ES-I3 (cell line): ENCODE measurements around the gene NUMA1.

ENCODE experiments used
- H3K36me3 ChIP-seq: 2 replicates; pipeline ENCODE4 v1.6.1; 2013; ENCODE audit warnings: mild to moderate bottlenecking, low read length, control low read depth, moderate library complexity; ENCODE audit not compliant: insufficient read depth
- H3K4me1 ChIP-seq: 2 replicates; pipeline ENCODE4 v1.6.1; 2013; ENCODE audit warnings: mild to moderate bottlenecking, control low read depth, low read length; ENCODE audit not compliant: insufficient read depth
- H3K9ac ChIP-seq: 2 replicates; pipeline ENCODE4 v1.6.1; 2013; ENCODE audit warnings: low read depth, mild to moderate bottlenecking, low read length, moderate library complexity
- H3K9me3 ChIP-seq: 2 replicates; pipeline ENCODE4 v1.6.1; 2013; ENCODE audit warnings: mild to moderate bottlenecking, low read length, moderate library complexity; ENCODE audit not compliant: control insufficient read depth, insufficient read depth

Gene NUMA1

DNA sequence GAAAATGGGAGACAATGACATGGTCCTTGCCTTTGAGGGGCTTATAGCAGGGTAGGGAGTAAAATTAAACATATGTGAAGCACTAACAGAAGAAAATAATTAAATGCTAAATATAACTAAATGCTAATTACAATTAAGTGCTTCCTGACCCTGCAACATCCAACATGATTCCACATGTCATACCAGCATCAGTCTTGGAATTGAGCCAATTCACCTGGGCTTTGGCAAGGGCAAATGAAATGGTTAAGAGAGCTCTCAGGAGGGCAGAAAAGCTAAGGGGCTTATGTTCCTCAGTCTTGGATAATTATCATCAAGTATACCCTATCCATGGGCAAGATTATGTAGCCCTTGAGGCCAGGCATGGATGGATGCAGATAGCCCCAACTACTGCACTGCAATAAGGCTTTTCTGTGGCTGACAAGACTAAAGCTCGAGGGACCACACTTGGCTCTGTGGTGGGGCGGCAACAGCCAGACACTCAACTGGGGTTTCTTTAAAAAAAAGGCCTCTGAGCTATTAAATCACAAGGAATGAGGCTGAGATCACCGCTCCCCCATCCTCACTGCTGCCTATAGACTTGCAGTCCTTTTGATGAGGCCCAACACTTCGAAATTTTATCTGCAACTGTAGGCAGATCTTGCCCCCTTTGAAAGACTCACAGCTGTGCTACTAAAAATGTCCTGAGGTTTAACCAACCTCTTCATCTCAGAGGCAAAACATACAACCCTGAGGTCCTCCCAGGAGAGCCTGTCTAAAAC, 42.6 kb downstream of the NUMA1 start:
- Histone ChIP-seq H3K9ac (no peak overlapping the region), H3K9me3 (no peaks in the 10 kb centered on the region), H3K36me3 (no peaks in the 10 kb centered on the region), H3K4me1 (peaks cover 23% of the 10 kb centered on the region)

DNA sequence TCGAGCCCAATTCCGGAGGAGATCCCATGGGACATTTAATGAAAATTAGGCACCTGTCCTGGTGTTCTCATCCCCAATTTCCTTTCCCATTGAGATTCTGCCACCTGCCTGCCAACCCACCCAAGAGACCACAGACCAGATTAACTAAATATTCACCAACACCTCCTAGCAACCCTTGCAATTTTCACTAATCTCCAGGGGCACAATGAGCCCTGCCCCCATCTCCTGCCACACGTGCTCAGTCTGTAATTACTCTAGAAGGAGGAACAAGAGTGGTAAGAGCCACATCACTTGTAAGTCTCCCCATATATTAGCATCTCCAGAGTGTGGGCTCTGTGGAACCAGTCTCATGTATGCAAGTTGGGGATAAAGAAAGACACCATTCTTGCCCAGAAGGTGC, 43.7 kb downstream of the NUMA1 start:
- peaks cover 17% of the 10 kb centered on the region for H3K4me1 ChIP-seq
- no peak overlapping the region for H3K9ac ChIP-seq
- no peaks in the 10 kb centered on the region for H3K36me3 ChIP-seq

DNA sequence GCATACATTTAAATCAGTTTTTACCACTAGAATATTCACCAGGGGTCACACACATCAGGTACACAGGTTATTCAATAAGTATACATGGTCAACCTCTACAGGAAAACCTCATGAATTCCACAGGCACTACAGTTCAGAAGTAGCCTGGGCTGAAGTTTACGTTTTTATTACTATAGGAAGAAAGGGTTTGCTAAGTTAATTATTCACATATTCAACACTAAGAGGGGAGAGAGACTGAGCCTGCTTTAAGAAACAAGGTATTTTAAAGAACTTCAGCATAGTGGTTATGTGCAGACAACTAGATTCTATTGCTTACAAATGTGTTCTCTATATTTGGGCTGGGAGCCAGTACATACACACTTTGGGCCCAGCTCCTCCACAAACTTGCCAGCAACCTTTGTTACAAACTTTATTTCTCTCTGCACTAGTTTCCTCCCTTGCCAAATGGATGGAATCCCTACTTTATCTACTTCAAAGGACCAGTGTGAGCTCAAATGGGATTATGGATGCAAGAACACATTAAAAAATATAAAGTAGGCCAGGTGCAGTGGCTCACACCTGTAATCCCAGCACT, 49.8 kb downstream of the NUMA1 start:
- H3K9ac ChIP-seq = no peak overlapping the region

More for the DNA sequence above, 43.7 kb downstream of the NUMA1 start:
- H3K9me3 ChIP-seq = no peaks in the 10 kb centered on the region

DNA sequence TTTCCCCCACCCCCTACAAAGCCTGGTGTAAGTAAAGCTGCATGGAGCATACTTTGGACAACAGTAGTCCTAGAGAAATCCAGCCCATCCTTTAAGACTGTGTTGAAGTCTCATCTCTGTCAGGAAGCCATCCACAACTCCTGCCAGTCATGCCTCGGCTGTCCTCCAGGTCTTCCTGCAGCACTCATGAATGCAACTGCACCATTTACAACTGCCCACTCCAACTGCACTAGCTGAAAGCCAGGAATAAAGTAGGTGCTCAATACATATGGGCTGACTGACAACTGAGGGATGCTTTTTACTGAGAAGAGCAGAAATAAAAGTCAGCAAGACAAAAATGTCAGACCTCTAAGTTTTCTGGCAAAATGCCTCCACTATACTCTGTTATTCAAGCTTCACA, 54.3 kb downstream of the NUMA1 start:
- Histone ChIP-seq H3K9ac (no peak overlapping the region), H3K9me3 (no peaks in the 10 kb centered on the region), H3K36me3 (peaks cover 25% of the 10 kb centered on the region), H3K4me1 (peaks cover 5% of the 10 kb centered on the region)

More for the DNA sequence above, 49.8 kb downstream of the NUMA1 start:
- Histone ChIP-seq H3K9me3 (no peaks in the 10 kb centered on the region), H3K36me3 (peaks cover 3% of the 10 kb centered on the region; the same call in 1 of the 2 replicates), H3K4me1 (peaks cover 2% of the 10 kb centered on the region)

DNA sequence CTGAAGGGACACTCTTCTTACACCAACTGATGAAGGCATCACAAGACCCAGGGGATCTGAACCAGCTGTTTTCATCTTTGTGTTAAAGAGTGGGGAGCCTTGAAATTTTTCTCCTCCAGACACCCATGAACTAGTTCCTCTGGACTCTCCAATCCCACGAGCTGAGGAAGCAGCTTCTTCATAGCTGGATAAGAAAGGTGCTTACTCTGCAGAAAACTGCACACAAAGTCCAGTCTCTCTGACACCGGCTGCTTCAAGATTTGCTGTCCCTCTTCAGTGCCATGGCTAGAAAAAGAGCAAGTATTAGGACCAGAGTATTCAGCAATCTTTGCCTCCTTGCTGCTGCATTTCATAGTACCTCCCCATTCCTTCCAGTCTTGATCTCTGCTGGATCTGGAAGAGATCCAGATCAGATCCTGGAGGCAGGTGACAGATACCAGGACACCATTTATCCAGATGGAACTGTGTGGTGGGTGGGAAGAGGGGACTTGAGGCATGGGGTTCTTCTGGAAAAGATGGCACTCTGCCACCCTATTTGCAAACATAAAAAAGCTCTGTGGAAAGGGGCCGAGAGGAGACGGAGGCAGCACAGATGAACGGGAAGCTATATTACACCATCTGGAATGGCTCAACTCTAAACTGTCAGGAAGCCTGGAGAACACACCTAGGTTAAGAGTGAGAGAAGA, 56.1 kb downstream of the NUMA1 start:
- peaks cover 30% of the 10 kb centered on the region for H3K36me3 ChIP-seq
- peaks cover 5% of the 10 kb centered on the region for H3K4me1 ChIP-seq
- H3K9me3 ChIP-seq = no peaks in the 10 kb centered on the region
- no peak overlapping the region for H3K9ac ChIP-seq

DNA sequence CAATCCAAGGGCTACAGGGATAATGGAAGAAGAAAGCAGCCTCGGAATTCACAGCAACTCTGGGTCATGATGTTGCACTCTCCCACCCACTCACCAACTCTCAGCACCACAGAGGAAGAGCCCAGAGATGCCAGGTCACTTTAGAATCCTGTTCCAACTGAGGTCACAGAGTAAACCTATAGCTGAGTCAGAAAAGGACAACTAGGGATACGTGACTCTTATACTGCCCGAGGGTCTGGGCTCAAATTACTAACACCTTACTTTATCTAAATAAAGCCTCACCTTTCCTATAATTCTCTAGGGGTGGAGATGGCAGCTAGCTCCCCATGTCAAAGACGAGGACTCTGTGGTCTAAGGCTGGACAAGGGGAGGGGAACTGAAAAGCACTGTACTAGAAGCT, 57.0 kb downstream of the NUMA1 start:
- peaks cover 28% of the 10 kb centered on the region for H3K36me3 ChIP-seq
- H3K4me1 ChIP-seq = peaks cover 5% of the 10 kb centered on the region
- no peak overlapping the region for H3K9ac ChIP-seq
- no peaks in the 10 kb centered on the region for H3K9me3 ChIP-seq

DNA sequence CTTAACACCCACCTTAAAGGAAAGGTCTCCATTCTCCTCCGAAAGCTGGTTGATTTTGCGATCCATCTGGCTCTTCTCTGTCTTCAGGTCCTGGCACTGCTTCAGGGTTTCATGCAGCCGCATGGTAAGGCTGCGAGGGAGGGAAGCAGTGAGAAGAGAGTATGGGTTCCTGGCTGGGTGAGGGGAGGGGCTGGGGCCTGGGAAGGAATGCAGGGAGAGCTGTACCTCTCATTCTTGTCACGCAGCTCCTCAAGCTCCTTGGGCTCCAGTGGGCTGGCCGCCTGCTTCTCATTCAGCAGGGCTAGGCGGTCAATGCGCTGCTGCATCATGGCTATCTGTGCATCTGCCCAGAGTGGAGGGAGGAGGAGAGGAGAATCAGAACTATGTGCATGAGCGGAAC, 62.2 kb downstream of the NUMA1 start:
- H3K9me3 ChIP-seq = no peaks in the 10 kb centered on the region
- no peaks in the 10 kb centered on the region for H3K4me1 ChIP-seq
- H3K9ac ChIP-seq = no peak overlapping the region
- peaks cover 35% of the 10 kb centered on the region for H3K36me3 ChIP-seq

DNA sequence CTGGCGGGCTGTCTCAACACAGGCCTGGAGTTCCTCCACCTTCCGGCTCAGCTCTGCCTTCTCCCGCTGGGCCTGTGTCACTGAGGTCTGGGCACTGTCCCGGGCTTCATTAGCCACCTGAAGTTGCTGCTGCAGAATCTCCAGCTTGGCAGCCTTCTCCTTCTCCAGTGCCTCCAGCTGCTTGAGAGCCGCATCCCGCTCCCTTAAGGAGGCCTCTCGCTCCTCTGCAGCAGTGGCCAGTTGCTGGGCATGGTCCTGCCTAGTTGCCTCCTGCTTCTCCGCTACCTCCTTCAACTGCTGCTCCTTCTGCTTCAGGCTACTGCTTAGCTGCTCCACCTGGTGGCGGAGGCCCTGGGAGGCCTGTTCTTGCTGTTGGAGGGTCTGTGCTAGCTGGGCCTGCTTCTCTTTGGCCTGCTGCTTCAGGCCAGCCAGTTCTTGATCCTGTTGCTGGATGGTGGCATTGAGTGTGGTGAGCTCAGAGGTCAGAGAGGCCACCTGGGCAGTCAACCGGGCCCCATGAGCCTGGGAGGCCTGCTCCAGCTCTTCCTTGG, 64.8 kb downstream of the NUMA1 start:
- no peaks in the 10 kb centered on the region for H3K9me3 ChIP-seq
- peaks cover 23% of the 10 kb centered on the region for H3K36me3 ChIP-seq
- H3K9ac ChIP-seq = no peak overlapping the region
- H3K4me1 ChIP-seq = no peaks in the 10 kb centered on the region

DNA sequence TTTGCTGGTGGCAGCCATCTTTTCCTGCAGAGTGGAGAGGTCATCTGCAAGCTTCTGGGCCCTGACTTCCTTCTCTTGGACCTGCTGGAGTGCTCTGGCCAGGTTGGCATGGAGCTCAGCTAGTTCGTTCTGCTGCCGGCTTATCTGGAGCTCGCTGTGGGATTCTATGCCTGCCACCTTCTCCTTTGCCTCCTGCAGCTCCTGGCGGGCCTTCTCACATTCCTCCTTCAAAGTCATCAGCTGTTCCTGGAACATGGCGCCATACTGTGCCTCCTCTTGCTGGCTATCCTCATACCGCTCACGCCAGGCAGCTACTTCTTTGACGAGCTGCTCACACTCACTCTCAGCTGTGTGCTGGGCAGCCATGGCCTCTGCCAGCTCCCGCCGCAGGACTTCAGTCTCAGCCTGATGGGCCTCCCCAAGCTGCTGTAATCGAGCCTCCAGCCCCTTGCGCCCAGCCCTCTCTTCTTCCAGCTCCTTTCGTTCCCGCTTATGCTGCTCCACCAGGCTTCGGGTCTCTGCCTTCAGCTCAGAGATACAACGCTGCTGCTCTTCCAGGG, 65.5 kb downstream of the NUMA1 start:
- H3K36me3 ChIP-seq = peaks cover 20% of the 10 kb centered on the region
- H3K9me3 ChIP-seq = no peaks in the 10 kb centered on the region
- no peak overlapping the region for H3K9ac ChIP-seq
- H3K4me1 ChIP-seq = no peaks in the 10 kb centered on the region

DNA sequence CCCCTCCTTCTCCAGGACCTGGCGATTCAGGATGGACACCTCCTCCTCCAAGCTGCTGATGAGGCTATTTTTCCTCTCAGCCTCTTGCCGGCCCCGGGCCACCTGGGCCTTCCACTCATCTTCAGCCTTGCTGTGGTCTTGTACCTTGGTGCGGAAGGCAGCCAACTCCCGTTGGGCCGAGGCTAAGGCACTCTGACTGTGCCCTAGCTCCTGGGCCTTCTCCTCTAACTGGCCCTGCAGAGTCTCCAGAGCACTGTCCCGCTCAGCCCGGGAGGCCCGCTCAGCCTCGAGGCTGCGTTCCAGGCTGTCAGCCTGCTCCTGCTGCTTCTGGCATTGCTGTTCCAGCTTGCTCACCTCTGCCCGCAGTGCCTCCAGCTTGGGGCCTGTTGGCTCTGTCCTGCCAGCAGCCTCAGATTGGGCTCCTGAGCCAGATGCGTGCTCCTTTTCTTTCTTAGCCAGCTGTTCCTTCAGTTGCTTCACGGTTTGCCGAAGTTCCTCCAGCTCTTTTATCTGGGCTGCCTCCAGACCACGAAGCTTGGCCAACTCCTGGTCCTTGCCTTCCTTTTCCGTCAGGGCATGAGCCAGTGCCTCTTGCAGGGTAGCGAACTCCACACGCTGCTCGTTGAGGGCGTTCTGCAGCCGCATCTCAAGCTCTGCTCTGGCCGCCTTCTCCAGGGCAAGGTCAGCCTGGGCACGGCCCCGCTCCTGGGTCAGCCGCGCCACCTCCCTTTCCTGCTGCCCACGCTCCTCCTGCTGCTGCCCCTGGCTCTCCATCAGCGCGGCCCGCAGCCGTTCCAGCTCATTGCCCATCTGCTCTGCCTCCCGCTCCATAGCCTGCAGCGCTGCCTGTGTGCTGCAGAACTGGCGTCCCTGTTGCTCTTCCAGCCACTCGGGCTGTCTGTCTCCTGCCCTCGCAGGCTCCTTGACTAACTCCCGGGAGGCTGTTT, 66.3 kb downstream of the NUMA1 start:
- H3K4me1 ChIP-seq = no peaks in the 10 kb centered on the region
- peaks cover 25% of the 10 kb centered on the region for H3K36me3 ChIP-seq
- H3K9ac ChIP-seq = no peak overlapping the region
- H3K9me3 ChIP-seq = no peaks in the 10 kb centered on the region

DNA sequence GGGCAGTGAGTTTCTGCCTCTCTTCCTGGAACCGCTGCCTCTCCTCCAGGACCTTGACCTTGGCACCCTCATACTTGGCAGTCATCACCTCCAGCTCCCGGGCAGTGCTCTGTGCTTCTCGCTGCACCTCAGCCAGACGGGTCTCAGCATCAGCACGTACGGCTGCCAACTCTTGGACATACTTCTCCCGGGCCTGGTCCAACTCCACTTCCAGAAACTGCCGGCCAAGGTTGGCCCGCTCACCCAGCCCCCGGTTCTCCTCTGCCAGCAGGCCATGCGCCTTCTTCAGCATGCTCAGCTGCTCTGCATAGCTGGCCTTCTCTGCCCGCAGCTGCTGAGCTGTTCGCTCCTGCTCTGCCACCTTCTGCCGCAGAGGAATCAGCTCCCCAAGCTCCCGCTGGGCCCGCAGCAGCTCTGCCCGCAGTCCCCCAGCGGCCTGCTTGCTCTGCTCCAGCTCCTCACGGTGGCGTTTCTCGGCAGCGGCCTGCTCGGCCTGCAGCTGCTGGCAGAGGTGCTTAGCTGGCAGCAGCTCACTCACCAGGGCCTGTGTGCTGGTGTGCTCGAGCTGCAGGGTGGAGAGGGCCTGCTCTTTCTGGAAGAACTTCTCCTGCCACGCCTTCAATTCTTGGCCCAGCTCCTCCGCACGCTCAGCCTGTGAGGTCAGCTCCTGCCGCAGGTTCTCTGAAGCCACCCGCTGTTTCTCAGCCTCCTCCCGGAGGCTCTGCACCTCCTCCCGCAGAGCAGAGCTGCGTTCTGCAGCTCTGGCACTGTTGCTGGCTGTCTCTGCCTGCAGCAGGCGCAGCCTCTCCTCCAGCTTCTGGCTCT, 67.2 kb downstream of the NUMA1 start:
- Histone ChIP-seq H3K9me3 (no peaks in the 10 kb centered on the region), H3K4me1 (no peaks in the 10 kb centered on the region), H3K9ac (no peak overlapping the region), H3K36me3 (peaks cover 31% of the 10 kb centered on the region)

DNA sequence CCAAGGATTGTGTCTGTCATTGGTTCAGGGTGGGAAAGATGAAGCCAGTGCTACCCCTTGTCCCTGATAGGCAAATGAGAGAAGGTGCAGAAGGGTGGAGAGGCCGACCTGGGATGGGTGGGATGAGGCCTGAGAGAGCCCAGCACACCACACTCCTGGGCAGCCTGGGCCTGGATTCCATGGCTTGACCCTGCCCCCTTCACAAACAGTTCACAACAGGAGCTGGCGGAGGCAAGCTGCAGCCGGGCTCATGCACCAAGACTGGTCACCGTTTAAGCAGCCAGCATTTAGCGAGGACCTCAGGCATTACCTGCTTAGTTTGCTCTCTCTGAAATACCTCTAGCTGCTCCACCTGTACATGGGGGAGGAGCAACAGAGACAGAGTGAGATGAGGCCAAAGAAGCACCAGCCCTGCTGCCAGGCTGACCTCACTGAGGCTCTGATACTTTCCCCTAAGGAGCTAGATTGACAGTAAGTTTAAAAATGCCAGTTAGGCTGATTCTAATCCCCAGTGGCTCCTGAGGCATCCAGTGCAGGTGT, 68.2 kb downstream of the NUMA1 start:
- Histone ChIP-seq H3K4me1 (no peaks in the 10 kb centered on the region), H3K9me3 (no peaks in the 10 kb centered on the region), H3K36me3 (peaks cover 26% of the 10 kb centered on the region), H3K9ac (no peak overlapping the region)
